Measurements from ENCODE around the gene HAND2.

DNA sequence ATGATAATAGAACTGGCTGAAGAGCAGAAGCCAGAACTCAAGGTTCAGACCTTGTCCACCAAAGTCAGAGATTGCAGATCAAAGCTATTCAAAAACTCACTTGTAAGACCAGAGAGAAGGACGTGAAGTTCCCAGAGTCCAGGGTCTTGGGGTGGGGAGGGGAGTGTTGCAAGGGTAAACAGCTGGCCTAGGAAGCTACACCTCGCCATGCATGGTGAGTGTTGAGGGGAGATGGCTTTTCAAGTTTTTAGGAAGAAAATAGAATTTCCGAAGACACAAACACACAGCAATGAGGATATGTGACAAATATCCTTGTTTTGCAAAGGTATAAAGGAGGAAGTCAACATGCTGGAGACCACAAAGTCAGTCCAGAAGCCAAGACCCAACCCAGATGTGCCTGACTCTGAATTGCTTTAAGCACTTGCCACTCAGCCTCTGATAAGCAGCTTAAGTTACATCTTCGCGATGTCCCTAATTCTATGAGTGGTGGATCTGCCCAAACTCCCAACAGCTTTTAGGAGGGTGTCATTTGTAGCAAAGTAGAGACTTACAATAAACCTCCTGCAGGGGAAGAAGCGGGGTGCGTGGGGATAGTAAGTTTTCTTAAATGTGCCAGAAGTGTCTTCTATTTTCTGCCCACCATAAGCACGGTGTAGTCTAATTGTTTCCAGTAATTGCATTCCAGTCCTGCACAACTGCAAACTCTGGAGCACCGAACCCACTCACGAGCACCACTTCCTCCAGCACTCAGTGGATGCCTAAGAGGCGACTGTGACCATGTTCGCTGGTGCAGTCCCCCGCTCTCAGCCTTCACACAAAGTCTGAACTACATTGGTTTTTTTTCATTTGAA, 26.5 kb downstream of the HAND2 start:
- TF ChIP-seq BHLHE40 (IDR thresholded peaks at IDR 0.05; ENCODE audit: borderline replicate concordance) (no peak), HDGF (IDR thresholded peaks at IDR 0.05; ENCODE audit: borderline replicate concordance) (no peak), FOXK2 (IDR thresholded peaks at IDR 0.05) (no peak), SUZ12 (IDR thresholded peaks at IDR 0.05) (no peak), PKNOX1 (IDR thresholded peaks at IDR 0.05) (no peak), L3MBTL2 (conservative IDR thresholded peaks at IDR 0.05) (no peak), ZNF384 (IDR thresholded peaks at IDR 0.05) (no peak), SP1 (IDR thresholded peaks at IDR 0.05) (no peak), NFRKB (IDR thresholded peaks at IDR 0.05) (no peak), LEF1 (IDR thresholded peaks at IDR 0.05; ENCODE audit: borderline replicate concordance) (no peak), FOXM1 (IDR thresholded peaks at IDR 0.05; ENCODE audit: borderline replicate concordance) (no peak), CTBP1 (IDR thresholded peaks at IDR 0.05; ENCODE audit: borderline replicate concordance) (no peak)
